CD4-positive, alpha-beta T cell treated with Interleukin-15 for 4 hours (primary cell): Measurements from ENCODE around the gene IL24.

Source experiments
- DNase-seq: peaks from one replicate; pipeline ENCODE4 v3.0.0-alpha.2; 2020; ENCODE audit warnings: low spot score

The IL24 gene

GRCh38 chr1:206953126-206953525, 55.9 kb downstream of the IL24 start:
- DNase-seq: no peak

GRCh38 chr1:206953626-206954025, 56.4 kb downstream of the IL24 start:
- DNase-seq: no peak
